Colonic mucosa (tissue), 4 donors: Measurements from ENCODE around the gene ADSS2. TPM values are rescaled to one million over a fixed set of nuclear protein-coding genes. Genes with fewer than 3 reads are reported as not detected.

ENCODE experiments used
- DNase-seq: peaks from one replicate; pipeline ENCODE4 v3.0.0-alpha.2; 2020
- H3K27ac ChIP-seq: fragments of 200-600 bp; one replicate; pipeline ENCODE4 v1.8.0; 2021
- H3K27me3 ChIP-seq: fragments of 200-600 bp; one replicate; pipeline ENCODE4 v1.8.0; 2021
- H3K36me3 ChIP-seq: fragments of 200-600 bp; one replicate; pipeline ENCODE4 v1.8.0; 2021
- H3K4me1 ChIP-seq: fragments of 200-600 bp; one replicate; pipeline ENCODE4 v1.8.0; 2021; ENCODE audit warnings: mild to moderate bottlenecking
- H3K4me3 ChIP-seq: fragments of 200-600 bp; one replicate; pipeline ENCODE4 v1.8.0; 2021
- H3K9ac ChIP-seq, 2 donors: one replicate each; pipeline ENCODE4 v1.7.0; 2013; ENCODE audit warnings: control low read depth in 2 of 2, low read depth in 2 of 2, low read length in 2 of 2
- H3K9me3 ChIP-seq: fragments of 200-600 bp; one replicate; pipeline ENCODE4 v1.8.0; 2021
- intact Hi-C: fragments of 100-400 bp; cut with DNase I; formaldehyde crosslinking; loops from one replicate; pipeline ENCODE4 v1.14.1; 2022
- total RNA-seq, 2 donors: library from RNA; stranded (reverse); fragmentation: NEBNext Ultra II Directional in 1 of 2; extraction: Animal tissue kit (Norgen Biotek cat#: 25700) in 1 of 2; gene quantifications; one replicate each; pipeline ENCODE4 v1.2.1, GENCODE V29; 2021
- TF ChIP-seq, protein P1 (sequence below): fragments of 200-600 bp; IDR thresholded peaks from one replicate; pipeline ENCODE4 v1.8.0; 2022; ENCODE audit warnings: antibody characterized with exemption, mild to moderate bottlenecking
- donor health status: healthy.
- donor health status: DM: no; HTN: no; CAD: no.
- donor health status: DM: no; HTN: no; CAD: no.

ADSS2 gene
- total RNA-seq, 2 donors from 2014 or later, result 40.8 to 48.6 TPM

DNA sequence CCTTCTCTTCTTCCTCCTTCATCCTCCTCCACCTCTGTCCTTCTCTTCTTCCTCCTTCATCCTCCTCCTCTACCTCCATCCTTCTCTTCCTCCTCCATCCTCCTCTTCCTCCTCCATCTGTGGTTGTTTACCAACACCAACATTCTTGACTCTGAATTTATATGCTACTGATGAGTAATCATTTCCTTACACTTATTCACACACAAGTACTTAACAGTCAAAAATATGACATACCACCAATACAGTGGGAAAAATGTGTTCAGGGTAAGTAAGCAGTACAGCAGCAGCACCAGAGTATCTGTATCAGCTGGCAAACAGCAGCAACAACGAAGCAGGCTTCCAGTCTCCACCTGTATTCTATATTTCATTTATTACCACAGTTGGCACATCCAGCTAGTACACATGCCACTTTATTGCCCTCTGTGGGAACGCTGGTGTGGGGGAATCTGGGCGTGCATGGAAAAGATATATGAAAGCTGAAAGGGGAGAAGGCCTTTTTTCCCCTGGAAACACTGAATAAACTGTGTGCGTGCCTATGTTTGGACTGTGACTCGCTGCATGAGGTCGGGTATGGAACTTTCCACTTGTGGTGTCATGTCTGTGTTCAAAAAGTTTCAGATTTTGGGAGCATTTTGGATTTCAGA, 16.0 kb downstream of the ADSS2 start:
- H3K36me3 ChIP-seq, result no peaks in the 10 kb centered on the region
- no peaks in the 10 kb centered on the region for H3K4me1 ChIP-seq
- H3K9me3 ChIP-seq, result no peaks in the 10 kb centered on the region
- H3K9ac ChIP-seq, result peak overlapping the region in 1 of 2 donors; percentile 19
- TF ChIP-seq, protein P1, sequence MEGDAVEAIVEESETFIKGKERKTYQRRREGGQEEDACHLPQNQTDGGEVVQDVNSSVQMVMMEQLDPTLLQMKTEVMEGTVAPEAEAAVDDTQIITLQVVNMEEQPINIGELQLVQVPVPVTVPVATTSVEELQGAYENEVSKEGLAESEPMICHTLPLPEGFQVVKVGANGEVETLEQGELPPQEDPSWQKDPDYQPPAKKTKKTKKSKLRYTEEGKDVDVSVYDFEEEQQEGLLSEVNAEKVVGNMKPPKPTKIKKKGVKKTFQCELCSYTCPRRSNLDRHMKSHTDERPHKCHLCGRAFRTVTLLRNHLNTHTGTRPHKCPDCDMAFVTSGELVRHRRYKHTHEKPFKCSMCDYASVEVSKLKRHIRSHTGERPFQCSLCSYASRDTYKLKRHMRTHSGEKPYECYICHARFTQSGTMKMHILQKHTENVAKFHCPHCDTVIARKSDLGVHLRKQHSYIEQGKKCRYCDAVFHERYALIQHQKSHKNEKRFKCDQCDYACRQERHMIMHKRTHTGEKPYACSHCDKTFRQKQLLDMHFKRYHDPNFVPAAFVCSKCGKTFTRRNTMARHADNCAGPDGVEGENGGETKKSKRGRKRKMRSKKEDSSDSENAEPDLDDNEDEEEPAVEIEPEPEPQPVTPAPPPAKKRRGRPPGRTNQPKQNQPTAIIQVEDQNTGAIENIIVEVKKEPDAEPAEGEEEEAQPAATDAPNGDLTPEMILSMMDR, result no peak
- DNase-seq, result no peak
- no peak overlapping the region for H3K27ac ChIP-seq
- H3K4me3 ChIP-seq, result no peak overlapping the region
- intact Hi-C loops, result no loop called here
- H3K27me3 ChIP-seq, result no peaks in the 10 kb centered on the region

DNA sequence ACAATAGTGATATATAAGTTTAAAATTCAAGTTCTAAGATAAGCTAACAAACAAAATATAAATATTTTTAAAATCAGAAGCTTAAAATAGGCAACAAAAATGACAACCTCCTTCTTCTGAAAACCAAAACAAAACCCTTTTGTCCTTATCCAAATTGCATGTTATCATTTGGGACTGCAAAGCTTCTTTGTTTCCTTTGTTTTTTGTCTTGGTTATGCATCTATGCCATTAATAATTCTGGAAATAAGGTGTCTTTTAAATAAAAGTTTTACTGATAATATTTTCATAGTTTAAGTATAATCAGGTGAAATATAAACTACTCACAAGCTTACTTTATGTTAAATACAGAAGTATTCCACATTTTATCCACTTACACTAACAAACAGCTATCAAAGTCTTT, 20.5 kb downstream of the ADSS2 start:
- TF ChIP-seq, protein P1, result no peak
- no peak overlapping the region for H3K27ac ChIP-seq

DNA sequence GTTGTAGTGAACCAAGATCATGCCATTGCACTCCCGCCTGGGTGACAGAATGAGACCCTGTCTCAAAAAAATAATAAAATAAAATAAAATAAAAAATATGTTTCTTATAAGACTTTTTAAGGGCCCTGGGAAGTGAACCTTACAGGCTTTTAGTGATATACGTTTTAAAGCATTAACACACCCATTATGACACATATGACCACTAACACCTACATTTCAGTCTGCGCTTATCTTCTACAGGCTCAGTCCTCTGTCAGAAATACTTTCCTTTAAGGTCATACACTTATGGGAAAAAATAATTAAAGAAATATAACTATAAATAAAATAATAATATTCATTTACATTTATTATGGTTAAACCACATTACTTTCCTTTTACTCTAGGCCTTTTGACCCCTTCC, 21.9 kb downstream of the ADSS2 start:
- H3K36me3 ChIP-seq, result no peaks in the 10 kb centered on the region

More for the DNA sequence above, 20.5 kb downstream of the ADSS2 start:
- Histone ChIP-seq H3K4me1 (no peaks in the 10 kb centered on the region), H3K36me3 (no peaks in the 10 kb centered on the region), H3K4me3 (no peak overlapping the region), H3K9ac (no peak overlapping the region), H3K27me3 (no peaks in the 10 kb centered on the region), H3K9me3 (no peaks in the 10 kb centered on the region)
- DNase-seq, result no peak
- intact Hi-C loops, result no loop called here

GRCh38 chr1:244427647-244428046, 24.1 kb downstream of the ADSS2 start:
- Histone ChIP-seq H3K4me3 (no peak overlapping the region), H3K9ac (no peak overlapping the region), H3K36me3 (no peaks in the 10 kb centered on the region), H3K9me3 (no peaks in the 10 kb centered on the region), H3K27me3 (no peaks in the 10 kb centered on the region), H3K27ac (no peak overlapping the region), H3K4me1 (no peaks in the 10 kb centered on the region)
- TF ChIP-seq, protein P1, result no peak
- intact Hi-C loops, result no loop called here
- no peak for DNase-seq

More for the DNA sequence above, 21.9 kb downstream of the ADSS2 start:
- Histone ChIP-seq H3K4me1 (no peaks in the 10 kb centered on the region), H3K27me3 (no peaks in the 10 kb centered on the region), H3K9me3 (no peaks in the 10 kb centered on the region), H3K9ac (no peak overlapping the region), H3K27ac (no peak overlapping the region), H3K4me3 (no peak overlapping the region)
- intact Hi-C loops, result no loop called here
- TF ChIP-seq, protein P1, result no peak
- no peak for DNase-seq

GRCh38 chr1:244424649-244425334, 26.9 kb downstream of the ADSS2 start:
- no peaks in the 10 kb centered on the region for H3K27me3 ChIP-seq
- intact Hi-C loops, result no loop called here
- no peak overlapping the region for H3K9ac ChIP-seq
- H3K4me3 ChIP-seq, result no peak overlapping the region
- H3K27ac ChIP-seq, result no peak overlapping the region
- no peaks in the 10 kb centered on the region for H3K36me3 ChIP-seq
- no peaks in the 10 kb centered on the region for H3K9me3 ChIP-seq
- no peak for DNase-seq
- TF ChIP-seq, protein P1, result no peak
- no peaks in the 10 kb centered on the region for H3K4me1 ChIP-seq
